OCI-LY1 (cell line): ENCODE data around the gene ZNF19.

ENCODE experiments used
- CTCF ChIP-seq: fragments of 200-600 bp; sonication (generic), shearing (Covaris generic); IDR thresholded peaks from 2 replicates; pipeline ENCODE4 v1.5.1; 2017; ENCODE audit warnings: mild to moderate bottlenecking, antibody characterized with exemption, low read length, moderate library complexity, mixed read lengths
- EZH2 ChIP-seq: fragments of 200-600 bp; sonication (generic), shearing (Covaris generic); IDR thresholded peaks from 2 replicates; pipeline ENCODE4 v1.8.0; 2017; ENCODE audit warnings: borderline replicate concordance, mixed run types, mild to moderate bottlenecking, antibody characterized with exemption, low read length, moderate library complexity, mixed read lengths

GRCh38 chr16:71537643-71538042, 48.5 kb upstream of the ZNF19 start:
- no peak for TF ChIP-seq EZH2
- peak; percentile 62 for TF ChIP-seq CTCF
